Mesodermal cell (in vitro differentiated cells): ENCODE results near the gene CCSER2.

ENCODE experiments used
- H3K27ac ChIP-seq: 2 replicates; pipeline ENCODE4 v1.7.0; 2013; ENCODE audit warnings: mild to moderate bottlenecking, low read depth, low read length, moderate library complexity; ENCODE audit not compliant: severe bottlenecking
- H3K36me3 ChIP-seq: 2 replicates; pipeline ENCODE4 v1.7.1; 2013; ENCODE audit warnings: mild to moderate bottlenecking, low read length, moderate library complexity; ENCODE audit not compliant: control insufficient read depth, insufficient read depth
- H3K4me1 ChIP-seq: one replicate; pipeline ENCODE4 v1.7.1; 2013; ENCODE audit warnings: mild to moderate bottlenecking, low read length; ENCODE audit not compliant: insufficient read depth, control insufficient read depth, poor library complexity, severe bottlenecking
- H3K4me3 ChIP-seq: 2 replicates; pipeline ENCODE4 v1.7.0; 2013; ENCODE audit warnings: low read length, control low read depth, mild to moderate bottlenecking; ENCODE audit not compliant: insufficient read depth, poor library complexity, severe bottlenecking; ENCODE audit errors: extremely low read depth
- H3K9me3 ChIP-seq: 2 replicates; pipeline ENCODE4 v1.7.1; 2013; ENCODE audit warnings: mild to moderate bottlenecking, low read length, moderate library complexity; ENCODE audit not compliant: control insufficient read depth
- WGBS, 2 experiments: methylation state at CpG; one replicate each; pipeline ENCODE4 v1.1.5; 2013; ENCODE audit warnings: missing lambda C conversion rate in 2 of 2; ENCODE audit not compliant: insufficient coverage in 2 of 2; 5-methylcytosine and 5-hydroxymethylcytosine counted together

Gene CCSER2

DNA sequence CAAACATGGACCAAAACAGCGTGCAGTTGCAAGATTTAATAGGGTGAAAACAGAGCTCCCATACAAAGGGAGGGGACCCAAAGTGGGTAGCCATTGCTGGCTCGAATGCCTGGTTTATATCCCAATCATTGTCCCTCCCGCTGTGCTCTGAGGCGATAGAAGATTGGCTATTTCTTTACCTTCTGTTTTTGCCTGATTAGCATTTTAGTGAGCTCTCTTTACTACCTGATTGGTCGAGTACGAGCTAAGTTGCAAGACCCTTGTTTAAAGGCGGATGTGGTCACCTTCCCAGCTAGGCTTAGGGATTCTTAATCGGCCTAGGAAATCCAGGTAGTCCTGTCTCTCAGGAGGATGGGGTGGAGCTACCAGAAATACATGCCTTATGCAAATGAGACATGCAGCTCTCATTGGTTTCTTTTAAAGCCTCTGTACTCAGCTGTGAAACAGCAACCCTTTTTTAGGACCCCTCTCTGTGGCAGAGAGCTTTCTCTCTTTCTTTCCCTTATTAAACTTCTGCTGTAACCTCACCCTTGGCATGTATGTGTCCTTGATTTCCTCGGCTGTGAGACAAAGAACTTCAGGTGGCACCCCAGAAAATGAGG, 202.4 kb downstream of the CCSER2 start:
- peaks cover 8% of the 10 kb centered on the region for H3K9me3 ChIP-seq
- H3K36me3 ChIP-seq = no peaks in the 10 kb centered on the region
- peaks cover 7% of the 10 kb centered on the region for H3K4me1 ChIP-seq
- no peak overlapping the region for H3K27ac ChIP-seq
- WGBS, 2 experiments = 95 to 100% methylated on average over 8 of the region's 9 CpGs
- H3K4me3 ChIP-seq = no peak overlapping the region

GRCh38 chr10:84531396-84531795, 203.0 kb downstream of the CCSER2 start:
- peaks cover 2% of the 10 kb centered on the region for H3K9me3 ChIP-seq
- no peaks in the 10 kb centered on the region for H3K36me3 ChIP-seq
- no peak overlapping the region for H3K4me3 ChIP-seq
- whole genome bisulfite sequencing, 2 experiments = 100% methylated on average over 1 of the region's 2 CpGs; no CpG with 5 or more reads in 1 of the 2 experiments
- H3K4me1 ChIP-seq = peaks cover 7% of the 10 kb centered on the region
- no peak overlapping the region for H3K27ac ChIP-seq

DNA sequence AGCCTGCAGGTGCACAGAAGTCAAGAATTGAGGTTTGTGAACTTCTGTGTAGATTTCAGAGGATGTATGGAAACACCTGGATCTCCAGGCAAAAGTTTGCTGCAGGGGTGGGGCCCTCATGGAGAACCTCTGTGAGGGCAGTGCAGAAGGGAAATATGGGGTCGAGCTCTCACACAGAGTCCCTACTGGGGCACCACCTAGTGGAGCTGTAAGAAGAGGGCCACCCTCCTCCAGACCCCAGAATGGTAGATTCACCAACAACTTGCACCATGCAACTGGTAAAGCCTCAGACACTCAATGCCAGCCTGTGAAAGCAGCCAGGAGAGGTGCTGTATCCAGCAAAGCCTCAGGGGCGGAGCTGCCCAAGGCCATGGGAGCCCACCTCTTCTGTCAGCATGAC, 205.8 kb downstream of the CCSER2 start:
- Histone ChIP-seq H3K4me1 (peaks cover 13% of the 10 kb centered on the region), H3K36me3 (no peaks in the 10 kb centered on the region)
- WGBS, 2 experiments = 83 to 87% methylated on average over 2 of the region's 2 CpGs

GRCh38 chr10:84537447-84537931, 209.1 kb downstream of the CCSER2 start:
- 86 to 100% methylated on average over 1 of the region's 8 CpGs for WGBS, 2 experiments
- H3K4me1 ChIP-seq = peaks cover 21% of the 10 kb centered on the region
- H3K4me3 ChIP-seq = no peak overlapping the region
- no peaks in the 10 kb centered on the region for H3K36me3 ChIP-seq
- H3K9me3 ChIP-seq = peaks cover 8% of the 10 kb centered on the region
- no peak overlapping the region for H3K27ac ChIP-seq

More for the DNA sequence above, 205.8 kb downstream of the CCSER2 start:
- H3K4me3 ChIP-seq = no peak overlapping the region
- H3K27ac ChIP-seq = no peak overlapping the region
- peaks cover 3% of the 10 kb centered on the region for H3K9me3 ChIP-seq

DNA sequence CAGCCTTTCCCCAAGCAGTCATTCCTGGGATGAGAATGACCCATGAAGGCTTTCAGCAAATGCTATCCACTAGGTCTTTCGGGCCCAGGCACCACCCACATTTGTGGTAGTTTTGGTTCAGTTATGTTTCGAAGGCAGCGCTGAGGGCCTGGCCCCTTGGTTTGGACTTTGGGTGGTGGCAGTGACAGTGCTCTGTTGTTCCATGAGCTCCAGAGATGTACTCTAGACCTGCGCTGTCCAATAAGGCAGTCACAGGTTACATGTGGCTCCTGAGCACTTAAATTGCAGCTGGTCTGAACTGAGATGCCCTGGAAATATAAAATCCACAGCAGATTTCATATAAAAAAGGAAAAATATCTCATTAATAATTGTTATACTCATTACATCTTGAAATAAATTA, 209.6 kb downstream of the CCSER2 start:
- peaks cover 8% of the 10 kb centered on the region for H3K9me3 ChIP-seq
- 79 to 91% methylated on average over 3 to 4 of the region's 4 CpGs for WGBS, 2 experiments
- H3K27ac ChIP-seq = no peak overlapping the region
- no peak overlapping the region for H3K4me3 ChIP-seq
- H3K4me1 ChIP-seq = peaks cover 25% of the 10 kb centered on the region
- H3K36me3 ChIP-seq = no peaks in the 10 kb centered on the region

GRCh38 chr10:84539216-84539615, 210.8 kb downstream of the CCSER2 start:
- no peak overlapping the region for H3K27ac ChIP-seq
- H3K4me1 ChIP-seq = peaks cover 27% of the 10 kb centered on the region
- no peak overlapping the region for H3K4me3 ChIP-seq
- 100% methylated on average over 1 of the region's 3 CpGs; no CpG with 5 or more reads in 1 of the 2 experiments for WGBS, 2 experiments
- no peaks in the 10 kb centered on the region for H3K36me3 ChIP-seq
- peaks cover 8% of the 10 kb centered on the region for H3K9me3 ChIP-seq

DNA sequence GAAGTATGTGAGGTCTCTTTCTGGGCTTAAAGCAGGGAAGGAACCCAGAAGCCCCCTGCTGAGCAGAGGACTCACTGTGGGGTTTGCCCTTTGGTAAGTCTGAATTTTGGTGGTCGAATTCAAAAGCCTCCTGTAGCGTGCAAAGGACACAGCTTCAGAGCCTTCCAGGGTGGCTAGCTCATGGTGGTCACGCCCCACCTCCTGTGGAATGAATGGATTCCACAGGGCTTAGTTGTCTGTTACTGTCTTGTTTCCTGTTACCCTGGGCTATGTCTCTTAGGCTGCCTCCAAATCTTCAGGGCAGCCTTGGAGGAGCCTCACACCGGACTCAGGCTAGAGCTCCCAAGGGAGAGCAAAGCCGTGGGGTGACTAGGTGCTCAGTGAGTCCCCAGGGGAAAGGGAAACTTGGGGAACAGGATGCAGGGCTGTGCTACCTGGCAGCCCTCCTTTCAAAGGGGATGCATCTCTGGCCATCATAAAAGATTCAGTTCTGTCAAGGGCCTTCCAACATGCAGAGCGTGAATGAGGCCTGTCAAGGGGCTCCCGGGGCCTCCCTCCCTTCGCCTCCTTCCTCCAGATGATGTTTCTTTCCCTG, 211.7 kb downstream of the CCSER2 start:
- no peak overlapping the region for H3K27ac ChIP-seq
- H3K36me3 ChIP-seq = no peaks in the 10 kb centered on the region
- H3K9me3 ChIP-seq = peaks cover 8% of the 10 kb centered on the region
- H3K4me3 ChIP-seq = no peak overlapping the region
- H3K4me1 ChIP-seq = peaks cover 24% of the 10 kb centered on the region
- WGBS, 2 experiments = 74 to 81% methylated on average over 7 to 8 of the region's 8 CpGs

- peaks cover 8% of the 10 kb centered on the region for H3K9me3 ChIP-seq
- WGBS, 2 experiments = 57 to 62% methylated on average over 47 to 49 of the region's 51 CpGs
- no peak overlapping the region for H3K27ac ChIP-seq
- H3K4me3 ChIP-seq = no peak overlapping the region
- H3K36me3 ChIP-seq = no peaks in the 10 kb centered on the region
- H3K4me1 ChIP-seq = peaks cover 21% of the 10 kb centered on the region
Measured at GRCh38 chr10:84540617-84541288, 212.4 kb downstream of the CCSER2 start.

- peaks cover 8% of the 10 kb centered on the region for H3K9me3 ChIP-seq
- peaks cover 20% of the 10 kb centered on the region for H3K4me1 ChIP-seq
- H3K27ac ChIP-seq = no peak overlapping the region
- 67 to 86% methylated on average over 1 to 2 of the region's 6 CpGs for WGBS, 2 experiments
- no peak overlapping the region for H3K4me3 ChIP-seq
- H3K36me3 ChIP-seq = no peaks in the 10 kb centered on the region
Measured at GRCh38 chr10:84541289-84541637, 212.9 kb downstream of the CCSER2 start.

- 61 to 69% methylated on average over 15 of the region's 25 CpGs for WGBS, 2 experiments
- H3K27ac ChIP-seq = peak overlapping the region; percentile 73
Measured at GRCh38 chr10:84542522-84543490, 214.4 kb downstream of the CCSER2 start.

More at GRCh38 chr10:84542522-84543490, 214.4 kb downstream of the CCSER2 start:
- Histone ChIP-seq H3K36me3 (no peaks in the 10 kb centered on the region), H3K9me3 (peaks cover 8% of the 10 kb centered on the region), H3K4me3 (no peak overlapping the region), H3K4me1 (peaks cover 15% of the 10 kb centered on the region)
